Measurements from ENCODE around the gene EIF4A3.

EIF4A3 gene

DNA sequence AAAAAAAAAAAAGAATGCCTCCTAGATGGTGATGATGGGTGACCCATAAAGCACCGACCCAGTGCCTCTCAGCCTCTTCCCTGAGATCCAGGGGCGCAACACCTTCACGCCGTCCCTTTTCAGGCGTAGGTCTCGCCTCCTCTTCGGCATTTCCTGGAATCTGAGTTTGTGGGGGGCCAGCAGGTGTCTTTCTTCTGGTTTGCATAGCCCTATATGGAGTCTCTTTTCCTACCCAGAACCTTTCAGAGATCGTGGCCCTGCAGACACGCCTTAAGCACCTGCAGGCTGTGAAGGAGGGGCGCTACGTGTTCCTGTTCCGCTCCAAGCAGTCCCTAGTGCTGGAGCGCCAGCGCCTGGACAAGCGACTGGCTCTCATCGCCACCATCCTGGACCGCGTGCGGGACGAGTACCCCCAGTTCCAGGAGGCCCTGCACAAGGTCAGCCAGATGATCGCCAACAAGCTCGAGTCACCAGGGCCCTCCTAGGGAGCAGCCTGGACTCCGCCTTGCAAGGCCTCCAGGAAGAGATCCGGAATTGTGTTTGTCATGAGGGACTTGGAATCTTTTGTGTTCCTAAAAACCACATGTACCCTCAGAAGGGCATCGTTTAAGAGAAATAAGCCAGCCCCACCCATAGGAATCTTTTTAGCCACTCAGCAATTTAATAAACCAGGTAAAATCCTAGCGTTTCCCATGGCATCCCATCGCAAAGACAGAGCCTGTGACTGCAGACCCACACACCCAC lies 47.5 kb downstream of the EIF4A3 start:
- H3K9ac ChIP-seq: no peak overlapping the region
- no peaks in the 10 kb centered on the region for H3K27me3 ChIP-seq (ENCODE audit: control insufficient read depth, insufficient read depth, low read length)
- H3K36me3 ChIP-seq (ENCODE audit: control insufficient read depth, insufficient read depth, low read length): no peaks in the 10 kb centered on the region
- H3K4me1 ChIP-seq: peaks cover 5% of the 10 kb centered on the region
- no peaks in the 10 kb centered on the region for H3K9me3 ChIP-seq (ENCODE audit: control insufficient read depth, low read length)
- H3K4me2 ChIP-seq (ENCODE audit: low read length): no peak overlapping the region
- H2AFZ ChIP-seq: no peak overlapping the region
- no peak overlapping the region for H3K27ac ChIP-seq
- H3K4me3 ChIP-seq (ENCODE audit: low read depth, low read length): no peak overlapping the region
- H3K79me2 ChIP-seq: no peaks in the 10 kb centered on the region
- TF ChIP-seq, protein P1, sequence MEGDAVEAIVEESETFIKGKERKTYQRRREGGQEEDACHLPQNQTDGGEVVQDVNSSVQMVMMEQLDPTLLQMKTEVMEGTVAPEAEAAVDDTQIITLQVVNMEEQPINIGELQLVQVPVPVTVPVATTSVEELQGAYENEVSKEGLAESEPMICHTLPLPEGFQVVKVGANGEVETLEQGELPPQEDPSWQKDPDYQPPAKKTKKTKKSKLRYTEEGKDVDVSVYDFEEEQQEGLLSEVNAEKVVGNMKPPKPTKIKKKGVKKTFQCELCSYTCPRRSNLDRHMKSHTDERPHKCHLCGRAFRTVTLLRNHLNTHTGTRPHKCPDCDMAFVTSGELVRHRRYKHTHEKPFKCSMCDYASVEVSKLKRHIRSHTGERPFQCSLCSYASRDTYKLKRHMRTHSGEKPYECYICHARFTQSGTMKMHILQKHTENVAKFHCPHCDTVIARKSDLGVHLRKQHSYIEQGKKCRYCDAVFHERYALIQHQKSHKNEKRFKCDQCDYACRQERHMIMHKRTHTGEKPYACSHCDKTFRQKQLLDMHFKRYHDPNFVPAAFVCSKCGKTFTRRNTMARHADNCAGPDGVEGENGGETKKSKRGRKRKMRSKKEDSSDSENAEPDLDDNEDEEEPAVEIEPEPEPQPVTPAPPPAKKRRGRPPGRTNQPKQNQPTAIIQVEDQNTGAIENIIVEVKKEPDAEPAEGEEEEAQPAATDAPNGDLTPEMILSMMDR (IDR thresholded peaks at IDR 0.05): no peak

- no peak overlapping the region for H3K4me3 ChIP-seq (ENCODE audit: low read depth, low read length)
- H3K27ac ChIP-seq: no peak overlapping the region
- H3K9ac ChIP-seq: no peak overlapping the region
- no peaks in the 10 kb centered on the region for H3K27me3 ChIP-seq (ENCODE audit: control insufficient read depth, insufficient read depth, low read length)
- H3K79me2 ChIP-seq: no peaks in the 10 kb centered on the region
- H3K36me3 ChIP-seq (ENCODE audit: control insufficient read depth, insufficient read depth, low read length): no peaks in the 10 kb centered on the region
- H3K4me2 ChIP-seq (ENCODE audit: low read length): no peak overlapping the region
- peaks cover 5% of the 10 kb centered on the region for H3K4me1 ChIP-seq
- no peaks in the 10 kb centered on the region for H3K9me3 ChIP-seq (ENCODE audit: control insufficient read depth, low read length)
- TF ChIP-seq, protein P1 (IDR thresholded peaks at IDR 0.05): no peak
- H2AFZ ChIP-seq: no peak overlapping the region
These were observed 48.9 kb downstream of the EIF4A3 start for GRCh38 chr17:80097844-80098691.

- TF ChIP-seq, protein P1 (IDR thresholded peaks at IDR 0.05): no peak
- Histone ChIP-seq H3K4me2 (ENCODE audit: low read length) (no peak overlapping the region), H3K79me2 (no peaks in the 10 kb centered on the region), H3K36me3 (ENCODE audit: control insufficient read depth, insufficient read depth, low read length) (no peaks in the 10 kb centered on the region), H3K27ac (no peak overlapping the region), H2AFZ (no peak overlapping the region), H3K4me1 (peaks cover 4% of the 10 kb centered on the region), H3K27me3 (ENCODE audit: control insufficient read depth, insufficient read depth, low read length) (no peaks in the 10 kb centered on the region), H3K9ac (no peak overlapping the region), H3K4me3 (ENCODE audit: low read depth, low read length) (no peak overlapping the region), H3K9me3 (ENCODE audit: control insufficient read depth, low read length) (no peaks in the 10 kb centered on the region)
These were observed 49.8 kb downstream of the EIF4A3 start for GRCh38 chr17:80097127-80097621.

GRCh38 chr17:80096561-80097021 lies 50.3 kb downstream of the EIF4A3 start:
- Histone ChIP-seq H3K9me3 (ENCODE audit: control insufficient read depth, low read length) (no peaks in the 10 kb centered on the region), H3K4me3 (ENCODE audit: low read depth, low read length) (no peak overlapping the region), H3K79me2 (no peaks in the 10 kb centered on the region), H2AFZ (no peak overlapping the region), H3K27me3 (ENCODE audit: control insufficient read depth, insufficient read depth, low read length) (no peaks in the 10 kb centered on the region), H3K4me1 (no peaks in the 10 kb centered on the region), H3K27ac (no peak overlapping the region), H3K9ac (no peak overlapping the region), H3K4me2 (ENCODE audit: low read length) (no peak overlapping the region), H3K36me3 (ENCODE audit: control insufficient read depth, insufficient read depth, low read length) (no peaks in the 10 kb centered on the region)
- TF ChIP-seq, protein P1 (IDR thresholded peaks at IDR 0.05): no peak
